OCI-LY3 (cell line): ENCODE measurements around the gene FRK.

ENCODE experiments used
- CTCF ChIP-seq: fragments of 200-600, 300-600 bp; sonication (generic); IDR thresholded peaks from 2 replicates; pipeline ENCODE4 v1.5.1; 2014; ENCODE audit warnings: antibody characterized with exemption, low read length, low read depth
- EZH2phosphoT487 ChIP-seq: fragments of 200-600 bp; shearing (Covaris generic); IDR thresholded peaks from 2 replicates; pipeline ENCODE4 v1.6.1; 2018; ENCODE audit warnings: antibody characterized with exemption, mixed run types, low read depth

- TF ChIP-seq CTCF (no peak), EZH2phosphoT487 (no peak)
These were observed 43.7 kb downstream of the FRK start for GRCh38 chr6:116016846-116017545.
